ENCODE data around the gene RBM43.
"Not testable (repeated sequence)": the region's sequence is repeated elsewhere in the genome, so short reads cannot be mapped to it uniquely, and the experiment has no call there.

Gene RBM43

GRCh38 chr2:151239624-151240023 lies 22.0 kb downstream of the RBM43 start:
- Histone ChIP-seq H3K36me3 (no peaks in the 10 kb centered on the region), H3K27me3 (no peaks in the 10 kb centered on the region), H3K9me3 (no peaks in the 10 kb centered on the region), H3K4me1 (peaks cover 4% of the 10 kb centered on the region; the same call in 1 of the 2 replicates), H3K4me3 (ENCODE audit: low read depth, low read length) (no peak overlapping the region)
- no peak for TF ChIP-seq CTCF (IDR thresholded peaks at IDR 0.05; ENCODE audit: low read depth, low read length)
- DNase-seq, result no peak

GRCh38 chr2:151238527-151239487 lies 22.9 kb downstream of the RBM43 start:
- DNase-seq, result peak; percentile 49
- Histone ChIP-seq H3K9me3 (no peaks in the 10 kb centered on the region), H3K27me3 (no peaks in the 10 kb centered on the region), H3K4me1 (peaks cover 4% of the 10 kb centered on the region; the same call in 1 of the 2 replicates), H3K4me3 (ENCODE audit: low read depth, low read length) (no peak overlapping the region), H3K36me3 (no peaks in the 10 kb centered on the region)
- peak; percentile 74 for TF ChIP-seq CTCF (IDR thresholded peaks at IDR 0.05; ENCODE audit: low read depth, low read length)

GRCh38 chr2:151237422-151238025 lies 24.1 kb downstream of the RBM43 start:
- DNase-seq, result peak; percentile 18
- Histone ChIP-seq H3K4me1 (peaks cover 4% of the 10 kb centered on the region; the same call in 1 of the 2 replicates), H3K36me3 (no peaks in the 10 kb centered on the region), H3K27me3 (no peaks in the 10 kb centered on the region), H3K4me3 (ENCODE audit: low read depth, low read length) (no peak overlapping the region), H3K9me3 (no peaks in the 10 kb centered on the region)
- peak; percentile 7; the same call in 1 of the 2 replicates for TF ChIP-seq CTCF (IDR thresholded peaks at IDR 0.05; ENCODE audit: low read depth, low read length)

GRCh38 chr2:151233760-151234159 lies 27.9 kb downstream of the RBM43 start:
- H3K9me3 ChIP-seq; H3K4me1 ChIP-seq; DNase-seq; H3K4me3 ChIP-seq (ENCODE audit: low read depth, low read length); H3K27me3 ChIP-seq; H3K36me3 ChIP-seq: not testable (repeated sequence)

- H3K4me1 ChIP-seq; H3K27me3 ChIP-seq; DNase-seq; H3K4me3 ChIP-seq (ENCODE audit: low read depth, low read length); H3K9me3 ChIP-seq; H3K36me3 ChIP-seq: not testable (repeated sequence)
These were observed 28.4 kb downstream of the RBM43 start for GRCh38 chr2:151233288-151233687.

GRCh38 chr2:151230627-151231140 lies 31.0 kb downstream of the RBM43 start:
- no peak for TF ChIP-seq CTCF (IDR thresholded peaks at IDR 0.05; ENCODE audit: low read depth, low read length)
- no peaks in the 10 kb centered on the region for H3K36me3 ChIP-seq
- no peak for DNase-seq

More at GRCh38 chr2:151230627-151231140, 31.0 kb downstream of the RBM43 start:
- H3K27me3 ChIP-seq, result no peaks in the 10 kb centered on the region
- no peaks in the 10 kb centered on the region for H3K4me1 ChIP-seq
- H3K4me3 ChIP-seq (ENCODE audit: low read depth, low read length), result no peak overlapping the region
- no peaks in the 10 kb centered on the region for H3K9me3 ChIP-seq

Data from BE2C (cell line).